HEK293T (cell line): ENCODE results near the gene PLA2G2E.
A peak's percentile ranks its signal among the peaks of the same experiment; 100 is the strongest.

Source experiments
- CTCF ChIA-PET: fragments of 350-600 bp; formaldehyde crosslinking; extraction: SDS; loops from one replicate; lab custom pipeline; 2021; ENCODE audit warnings: antibody characterized with exemption, inconsistent platforms; lab: Yijun Ruan, JAX
- POLR2A ChIA-PET: fragments of 350-600 bp; formaldehyde crosslinking; extraction: SDS; loops from one replicate; lab custom pipeline; 2020; ENCODE audit warnings: antibody characterized with exemption, inconsistent platforms; lab: Yijun Ruan, JAX
- DNase-seq: peaks from one replicate; pipeline ENCODE4 v3.0.0; 2012; ENCODE audit warnings: mixed read lengths; ENCODE audit errors: extremely low spot score
- ARNT ChIP-seq: fragments of 450-650 bp; IDR thresholded peaks from 2 replicates; pipeline ENCODE4 v1.6.1; 2017; ENCODE audit warnings: mild to moderate bottlenecking
- BHLHE40 ChIP-seq: fragments of 450-650 bp; IDR thresholded peaks from 2 replicates; pipeline ENCODE4 v1.6.1; 2016; ENCODE audit warnings: mild to moderate bottlenecking, moderate library complexity, borderline replicate concordance
- CTBP1 ChIP-seq: fragments of 450-650 bp; IDR thresholded peaks from 2 replicates; pipeline ENCODE4 v1.6.1; 2016; ENCODE audit warnings: borderline replicate concordance
- ELF4 ChIP-seq: fragments of 450-650 bp; IDR thresholded peaks from 2 replicates; pipeline ENCODE4 v1.6.1; 2017; ENCODE audit warnings: antibody characterized with exemption
- FOXA1 ChIP-seq: fragments of 450-650 bp; IDR thresholded peaks from 2 replicates; pipeline ENCODE4 v1.6.1; 2016; ENCODE audit warnings: mild to moderate bottlenecking
- FOXK2 ChIP-seq: fragments of 450-650 bp; IDR thresholded peaks from 2 replicates; pipeline ENCODE4 v1.6.1; 2016; ENCODE audit warnings: mild to moderate bottlenecking
- FOXM1 ChIP-seq: fragments of 450-650 bp; IDR thresholded peaks from 2 replicates; pipeline ENCODE4 v1.6.1; 2017; ENCODE audit warnings: mild to moderate bottlenecking, borderline replicate concordance
- HDGF ChIP-seq: fragments of 450-650 bp; IDR thresholded peaks from 2 replicates; pipeline ENCODE4 v1.6.1; 2017; ENCODE audit warnings: antibody characterized with exemption, borderline replicate concordance
- L3MBTL2 ChIP-seq: fragments of 450-650 bp; conservative IDR thresholded peaks from 2 replicates; pipeline ENCODE4 v1.6.1; 2016; ENCODE audit warnings: mild to moderate bottlenecking
- LEF1 ChIP-seq: fragments of 450-650 bp; IDR thresholded peaks from 2 replicates; pipeline ENCODE4 v1.6.1; 2017; ENCODE audit warnings: mild to moderate bottlenecking, borderline replicate concordance
- NFRKB ChIP-seq: fragments of 450-650 bp; IDR thresholded peaks from 2 replicates; pipeline ENCODE4 v1.6.1; 2016; ENCODE audit warnings: mild to moderate bottlenecking, moderate library complexity
- SP1 ChIP-seq: fragments of 450-650 bp; IDR thresholded peaks from 2 replicates; pipeline ENCODE4 v1.6.1; 2017
- SUZ12 ChIP-seq: fragments of 450-650 bp; IDR thresholded peaks from 2 replicates; pipeline ENCODE4 v1.6.1; 2016; ENCODE audit warnings: mild to moderate bottlenecking
- TARDBP ChIP-seq: fragments of 450-650 bp; IDR thresholded peaks from 2 replicates; pipeline ENCODE4 v1.6.1; 2016
- ZNF384 ChIP-seq: fragments of 450-650 bp; IDR thresholded peaks from 2 replicates; pipeline ENCODE4 v1.6.1; 2016
- TF ChIP-seq, protein P1 (sequence below): fragments of 450-650 bp; IDR thresholded peaks from 2 replicates; pipeline ENCODE4 v1.6.1; 2016

PLA2G2E gene

DNA sequence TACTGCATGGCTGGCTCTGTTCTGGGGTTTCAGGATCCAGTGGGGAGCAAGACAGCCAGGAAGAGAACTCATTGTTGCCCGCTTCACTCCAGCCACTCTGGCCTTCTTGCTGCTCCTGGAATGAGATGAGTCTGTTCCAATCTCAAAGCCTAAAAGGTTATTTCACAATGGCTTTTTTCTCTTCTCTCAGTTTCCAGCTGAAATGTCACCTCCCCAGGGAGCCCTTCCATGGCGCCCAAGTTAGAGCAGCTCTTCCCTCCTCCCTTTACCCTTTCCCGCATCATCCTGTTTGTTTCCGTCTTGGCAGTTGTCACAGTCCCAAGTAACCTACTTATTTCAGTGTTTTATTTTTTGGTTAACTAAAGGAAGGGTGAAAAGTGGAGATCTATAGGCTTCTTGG is 40.2 kb upstream of the PLA2G2E start:
- CTCF ChIA-PET, result no interaction called here

GRCh38 chr1:19960591-19960990 is 37.2 kb upstream of the PLA2G2E start:
- no peak for TF ChIP-seq ELF4
- no peak for TF ChIP-seq SUZ12
- TF ChIP-seq, protein P1, sequence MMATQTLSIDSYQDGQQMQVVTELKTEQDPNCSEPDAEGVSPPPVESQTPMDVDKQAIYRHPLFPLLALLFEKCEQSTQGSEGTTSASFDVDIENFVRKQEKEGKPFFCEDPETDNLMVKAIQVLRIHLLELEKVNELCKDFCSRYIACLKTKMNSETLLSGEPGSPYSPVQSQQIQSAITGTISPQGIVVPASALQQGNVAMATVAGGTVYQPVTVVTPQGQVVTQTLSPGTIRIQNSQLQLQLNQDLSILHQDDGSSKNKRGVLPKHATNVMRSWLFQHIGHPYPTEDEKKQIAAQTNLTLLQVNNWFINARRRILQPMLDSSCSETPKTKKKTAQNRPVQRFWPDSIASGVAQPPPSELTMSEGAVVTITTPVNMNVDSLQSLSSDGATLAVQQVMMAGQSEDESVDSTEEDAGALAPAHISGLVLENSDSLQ, result no peak
- no peak for TF ChIP-seq CTBP1
- no peak for TF ChIP-seq FOXK2
- TF ChIP-seq LEF1, result no peak
- no peak for TF ChIP-seq ZNF384
- no peak for TF ChIP-seq SP1
- TF ChIP-seq HDGF, result no peak
- no peak for TF ChIP-seq FOXA1
- TF ChIP-seq ARNT, result no peak
- no peak for TF ChIP-seq FOXM1
- TF ChIP-seq TARDBP, result no peak
- TF ChIP-seq BHLHE40, result no peak
- no peak for TF ChIP-seq L3MBTL2
- no peak for TF ChIP-seq NFRKB
- POLR2A ChIA-PET, result no interaction called here
- CTCF ChIA-PET, result no interaction called here
- no peak for DNase-seq

More for the DNA sequence above, 40.2 kb upstream of the PLA2G2E start:
- POLR2A ChIA-PET, result no interaction called here
- TF ChIP-seq NFRKB, result no peak
- DNase-seq, result no peak

GRCh38 chr1:19957779-19958178 is 34.4 kb upstream of the PLA2G2E start:
- CTCF ChIA-PET, result no interaction called here

DNA sequence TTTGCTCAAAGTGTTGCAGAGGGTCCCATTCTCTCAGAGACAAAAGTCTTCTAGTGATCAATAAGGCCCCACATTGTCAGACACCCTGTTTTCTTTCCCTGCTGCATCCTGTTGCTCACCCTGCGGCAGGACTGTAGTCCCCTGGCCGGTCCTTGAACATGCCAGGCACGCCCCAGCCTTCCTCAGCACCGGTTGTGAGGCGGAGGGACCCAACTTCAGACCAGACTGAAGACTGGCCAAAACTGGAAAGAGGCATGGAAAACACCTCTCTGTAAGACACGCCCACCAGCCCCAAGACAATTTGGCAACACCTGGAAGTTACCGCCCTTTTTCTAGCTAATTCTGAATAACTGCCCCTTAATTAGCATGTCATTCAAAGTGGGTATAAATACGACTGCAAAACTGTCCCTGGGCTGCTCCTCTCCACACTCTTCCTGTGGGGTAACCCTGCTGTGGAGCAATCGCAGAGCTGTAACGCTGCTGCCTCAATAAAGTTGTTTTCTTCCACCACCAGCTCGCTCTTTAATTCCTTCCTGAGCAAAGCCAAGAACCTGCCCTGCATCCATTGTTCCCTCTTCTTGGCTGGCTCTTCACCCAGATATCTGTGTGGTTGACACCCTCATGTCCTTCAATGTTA is 32.2 kb upstream of the PLA2G2E start:
- ChIA-PET CTCF (no interaction called here), POLR2A (no interaction called here)
- DNase-seq, result no peak
- TF ChIP-seq SUZ12 (no peak), FOXK2 (no peak), BHLHE40 (no peak), HDGF (no peak), FOXM1 (no peak), ZNF384 (no peak), FOXA1 (no peak), TARDBP (no peak), ARNT (no peak), L3MBTL2 (no peak), SP1 (no peak), LEF1 (no peak), NFRKB (no peak), CTBP1 (no peak), ELF4 (no peak)
- TF ChIP-seq, protein P1, result no peak

More at GRCh38 chr1:19957779-19958178, 34.4 kb upstream of the PLA2G2E start:
- TF ChIP-seq FOXA1 (no peak), ELF4 (no peak), CTBP1 (no peak), BHLHE40 (no peak), TARDBP (no peak), ARNT (no peak), SUZ12 (no peak), NFRKB (no peak), FOXM1 (no peak), L3MBTL2 (no peak), LEF1 (no peak), SP1 (no peak), ZNF384 (no peak), FOXK2 (no peak), HDGF (no peak)
- TF ChIP-seq, protein P1, result no peak
- POLR2A ChIA-PET, result no interaction called here
- DNase-seq, result peak; percentile 27

GRCh38 chr1:19954059-19954458 is 30.6 kb upstream of the PLA2G2E start:
- POLR2A ChIA-PET, result no interaction called here
- CTCF ChIA-PET, result no interaction called here
- no peak for DNase-seq
- TF ChIP-seq FOXA1, result no peak
- no peak for TF ChIP-seq BHLHE40
- no peak for TF ChIP-seq FOXK2
- no peak for TF ChIP-seq CTBP1
- no peak for TF ChIP-seq SUZ12
- no peak for TF ChIP-seq ARNT
- no peak for TF ChIP-seq TARDBP
- no peak for TF ChIP-seq ZNF384
- TF ChIP-seq, protein P1, result no peak
- no peak for TF ChIP-seq ELF4
- TF ChIP-seq SP1, result no peak
- TF ChIP-seq L3MBTL2, result no peak
- TF ChIP-seq FOXM1, result no peak
- no peak for TF ChIP-seq LEF1
- TF ChIP-seq NFRKB, result no peak
- no peak for TF ChIP-seq HDGF
